HepG2 (cell line): ENCODE measurements around the gene LZTR1. TPM values are rescaled to one million over a fixed set of nuclear protein-coding genes. Genes with fewer than 3 reads are reported as not detected.

Experiments
- GTF2F1 ChIP-seq: fragments of 150-350 bp; IDR thresholded peaks from 2 replicates; pipeline ENCODE4 v1.6.1; 2014; ENCODE audit warnings: low read length
- KDM5B ChIP-seq: sonication (generic); formaldehyde crosslinking; IDR thresholded peaks from 2 replicates; pipeline ENCODE4 v1.4.0; 2020; ENCODE audit warnings: missing genetic modification reagents, mild to moderate bottlenecking, borderline replicate concordance
- MXD4 ChIP-seq: IDR thresholded peaks from 2 replicates; pipeline ENCODE4 v1.6.1; 2016; ENCODE audit warnings: mild to moderate bottlenecking, missing biosample characterization, missing genetic modification reagents
- MXI1 ChIP-seq: IDR thresholded peaks from 3 replicates; pipeline ENCODE4 v1.6.1; 2012; ENCODE audit warnings: low read depth, low read length, inconsistent platforms, borderline replicate concordance
- SAFB2 ChIP-seq: sonication (generic); formaldehyde crosslinking; IDR thresholded peaks from 2 replicates; pipeline ENCODE4 v1.5.1; 2020; ENCODE audit warnings: missing genetic modification reagents, low read depth, mild to moderate bottlenecking, borderline replicate concordance
- ZBTB38 ChIP-seq: sonication (generic); formaldehyde crosslinking; IDR thresholded peaks from 2 replicates; pipeline ENCODE4 v1.5.1; 2020; ENCODE audit warnings: mild to moderate bottlenecking, missing genetic modification reagents
- ZNF550 ChIP-seq: sonication (generic); formaldehyde crosslinking; IDR thresholded peaks from 2 replicates; pipeline ENCODE4 v1.4.0; 2020; ENCODE audit warnings: mild to moderate bottlenecking, missing genetic modification reagents, borderline replicate concordance
- ZNF672 ChIP-seq: sonication (generic); formaldehyde crosslinking; IDR thresholded peaks from 2 replicates; pipeline ENCODE4 v1.8.1; 2022; ENCODE audit warnings: missing genetic modification reagents
- polyA plus RNA-seq, 8 experiments: library from polyadenylated mRNA; depleted of rRNA in 3 of 8; stranded (reverse) in 7 of 8; unstranded in 1 of 8; fragments of >200 nt; fragmentation: Illumina TruSeq in 4 of 8; extraction: Trizol in 4 of 8; gene quantifications; 2 replicates each; pipeline versions ENCODE4 v1.2.1 to v1.2.3, GENCODE V29; 2011 to 2016; ENCODE audit warnings: low read depth in 4 of 8, missing spikeins in 1 of 8, mixed read lengths in 1 of 8; ENCODE audit not compliant: insufficient read depth in 1 of 8
- total RNA-seq, 5 experiments: library from RNA; depleted of rRNA; stranded (reverse); fragments of >200 nt; fragmentation: Illumina TruSeq; extraction: Trizol; gene quantifications; 2 replicates each; pipeline ENCODE4 v1.2.3, GENCODE V29; 2016; ENCODE audit warnings: low read depth in 1 of 5
- TF ChIP-seq, protein P1 (sequence below): sonication (generic); formaldehyde crosslinking; IDR thresholded peaks from 2 replicates; pipeline ENCODE4 v1.4.0; 2020; ENCODE audit warnings: missing genetic modification reagents
- TF ChIP-seq, protein P2 (sequence below): sonication (generic); formaldehyde crosslinking; IDR thresholded peaks from 2 replicates; pipeline ENCODE4 v1.4.0; 2020; ENCODE audit warnings: missing genetic modification reagents
- TF ChIP-seq, protein P3 (sequence below): sonication (generic); formaldehyde crosslinking; IDR thresholded peaks from 2 replicates; pipeline ENCODE4 v1.5.1; 2020; ENCODE audit warnings: missing genetic modification reagents, mild to moderate bottlenecking, borderline replicate concordance
- TF ChIP-seq, protein P4 (sequence below): sonication (generic); formaldehyde crosslinking; IDR thresholded peaks from 2 replicates; pipeline ENCODE4 v1.9.0; 2021; ENCODE audit warnings: missing genetic modification reagents, mild to moderate bottlenecking, borderline replicate concordance
- TF ChIP-seq, protein P5 (sequence below): sonication (generic); formaldehyde crosslinking; IDR thresholded peaks from 2 replicates; pipeline ENCODE4 v1.4.0; 2020; ENCODE audit warnings: mild to moderate bottlenecking, missing genetic modification reagents

LZTR1 gene
- total and polyA plus RNA-seq, 2 of the 13 experiments (the other 11 are each of a cell fraction or from before 2014, with no cell fraction given): 21.8 to 22.4 TPM

DNA sequence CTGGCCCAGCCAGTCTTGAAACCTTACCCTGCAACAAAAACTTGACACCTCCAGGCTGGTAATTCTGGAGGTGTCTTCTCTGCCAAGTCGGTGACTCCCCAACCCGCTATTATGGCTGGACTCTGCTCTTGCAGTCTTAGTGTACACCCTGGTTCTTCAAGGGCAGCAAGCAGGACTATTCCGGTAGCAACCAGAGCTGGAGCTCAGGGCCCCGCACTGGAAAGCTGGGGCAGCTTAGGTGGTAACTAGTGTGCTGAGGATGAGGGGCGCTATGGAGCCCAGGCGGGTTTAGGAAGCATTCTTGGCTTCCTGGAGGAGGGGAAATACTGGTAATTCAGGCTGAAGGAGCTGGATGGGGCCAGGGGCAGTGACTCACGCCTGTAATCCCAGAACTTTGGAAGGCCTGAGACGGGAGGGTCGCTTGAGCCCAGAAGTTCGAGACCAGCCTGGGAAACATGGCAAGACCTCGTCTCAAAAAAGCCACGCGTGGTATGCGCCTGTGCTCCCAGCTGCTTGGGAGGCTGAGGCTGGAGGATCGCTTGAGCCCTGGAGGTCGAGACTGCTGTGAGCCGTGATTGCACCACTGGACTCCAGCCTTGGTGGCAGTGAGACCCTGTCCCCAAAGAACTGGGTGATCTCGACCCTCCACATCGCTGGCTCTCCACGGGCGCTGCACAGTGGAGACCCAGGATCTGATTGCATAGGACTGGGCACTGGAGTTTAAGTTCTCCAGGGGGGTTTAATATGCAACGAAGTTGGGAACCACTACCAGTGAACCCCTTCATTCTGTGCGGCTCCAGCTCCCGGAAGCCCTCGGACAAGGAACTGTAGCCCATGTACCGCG is 25.6 kb upstream of the LZTR1 start (continued):
- TF ChIP-seq, protein P1, sequence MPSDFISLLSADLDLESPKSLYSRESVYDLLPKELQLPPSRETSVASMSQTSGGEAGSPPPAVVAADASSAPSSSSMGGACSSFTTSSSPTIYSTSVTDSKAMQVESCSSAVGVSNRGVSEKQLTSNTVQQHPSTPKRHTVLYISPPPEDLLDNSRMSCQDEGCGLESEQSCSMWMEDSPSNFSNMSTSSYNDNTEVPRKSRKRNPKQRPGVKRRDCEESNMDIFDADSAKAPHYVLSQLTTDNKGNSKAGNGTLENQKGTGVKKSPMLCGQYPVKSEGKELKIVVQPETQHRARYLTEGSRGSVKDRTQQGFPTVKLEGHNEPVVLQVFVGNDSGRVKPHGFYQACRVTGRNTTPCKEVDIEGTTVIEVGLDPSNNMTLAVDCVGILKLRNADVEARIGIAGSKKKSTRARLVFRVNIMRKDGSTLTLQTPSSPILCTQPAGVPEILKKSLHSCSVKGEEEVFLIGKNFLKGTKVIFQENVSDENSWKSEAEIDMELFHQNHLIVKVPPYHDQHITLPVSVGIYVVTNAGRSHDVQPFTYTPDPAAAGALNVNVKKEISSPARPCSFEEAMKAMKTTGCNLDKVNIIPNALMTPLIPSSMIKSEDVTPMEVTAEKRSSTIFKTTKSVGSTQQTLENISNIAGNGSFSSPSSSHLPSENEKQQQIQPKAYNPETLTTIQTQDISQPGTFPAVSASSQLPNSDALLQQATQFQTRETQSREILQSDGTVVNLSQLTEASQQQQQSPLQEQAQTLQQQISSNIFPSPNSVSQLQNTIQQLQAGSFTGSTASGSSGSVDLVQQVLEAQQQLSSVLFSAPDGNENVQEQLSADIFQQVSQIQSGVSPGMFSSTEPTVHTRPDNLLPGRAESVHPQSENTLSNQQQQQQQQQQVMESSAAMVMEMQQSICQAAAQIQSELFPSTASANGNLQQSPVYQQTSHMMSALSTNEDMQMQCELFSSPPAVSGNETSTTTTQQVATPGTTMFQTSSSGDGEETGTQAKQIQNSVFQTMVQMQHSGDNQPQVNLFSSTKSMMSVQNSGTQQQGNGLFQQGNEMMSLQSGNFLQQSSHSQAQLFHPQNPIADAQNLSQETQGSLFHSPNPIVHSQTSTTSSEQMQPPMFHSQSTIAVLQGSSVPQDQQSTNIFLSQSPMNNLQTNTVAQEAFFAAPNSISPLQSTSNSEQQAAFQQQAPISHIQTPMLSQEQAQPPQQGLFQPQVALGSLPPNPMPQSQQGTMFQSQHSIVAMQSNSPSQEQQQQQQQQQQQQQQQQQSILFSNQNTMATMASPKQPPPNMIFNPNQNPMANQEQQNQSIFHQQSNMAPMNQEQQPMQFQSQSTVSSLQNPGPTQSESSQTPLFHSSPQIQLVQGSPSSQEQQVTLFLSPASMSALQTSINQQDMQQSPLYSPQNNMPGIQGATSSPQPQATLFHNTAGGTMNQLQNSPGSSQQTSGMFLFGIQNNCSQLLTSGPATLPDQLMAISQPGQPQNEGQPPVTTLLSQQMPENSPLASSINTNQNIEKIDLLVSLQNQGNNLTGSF: no peak
- TF ChIP-seq, protein P2, sequence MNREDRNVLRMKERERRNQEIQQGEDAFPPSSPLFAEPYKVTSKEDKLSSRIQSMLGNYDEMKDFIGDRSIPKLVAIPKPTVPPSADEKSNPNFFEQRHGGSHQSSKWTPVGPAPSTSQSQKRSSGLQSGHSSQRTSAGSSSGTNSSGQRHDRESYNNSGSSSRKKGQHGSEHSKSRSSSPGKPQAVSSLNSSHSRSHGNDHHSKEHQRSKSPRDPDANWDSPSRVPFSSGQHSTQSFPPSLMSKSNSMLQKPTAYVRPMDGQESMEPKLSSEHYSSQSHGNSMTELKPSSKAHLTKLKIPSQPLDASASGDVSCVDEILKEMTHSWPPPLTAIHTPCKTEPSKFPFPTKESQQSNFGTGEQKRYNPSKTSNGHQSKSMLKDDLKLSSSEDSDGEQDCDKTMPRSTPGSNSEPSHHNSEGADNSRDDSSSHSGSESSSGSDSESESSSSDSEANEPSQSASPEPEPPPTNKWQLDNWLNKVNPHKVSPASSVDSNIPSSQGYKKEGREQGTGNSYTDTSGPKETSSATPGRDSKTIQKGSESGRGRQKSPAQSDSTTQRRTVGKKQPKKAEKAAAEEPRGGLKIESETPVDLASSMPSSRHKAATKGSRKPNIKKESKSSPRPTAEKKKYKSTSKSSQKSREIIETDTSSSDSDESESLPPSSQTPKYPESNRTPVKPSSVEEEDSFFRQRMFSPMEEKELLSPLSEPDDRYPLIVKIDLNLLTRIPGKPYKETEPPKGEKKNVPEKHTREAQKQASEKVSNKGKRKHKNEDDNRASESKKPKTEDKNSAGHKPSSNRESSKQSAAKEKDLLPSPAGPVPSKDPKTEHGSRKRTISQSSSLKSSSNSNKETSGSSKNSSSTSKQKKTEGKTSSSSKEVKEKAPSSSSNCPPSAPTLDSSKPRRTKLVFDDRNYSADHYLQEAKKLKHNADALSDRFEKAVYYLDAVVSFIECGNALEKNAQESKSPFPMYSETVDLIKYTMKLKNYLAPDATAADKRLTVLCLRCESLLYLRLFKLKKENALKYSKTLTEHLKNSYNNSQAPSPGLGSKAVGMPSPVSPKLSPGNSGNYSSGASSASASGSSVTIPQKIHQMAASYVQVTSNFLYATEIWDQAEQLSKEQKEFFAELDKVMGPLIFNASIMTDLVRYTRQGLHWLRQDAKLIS (CRISPR knock-in tag): no peak
- TF ChIP-seq MXI1 (no peak), ZNF672 (CRISPR knock-in tag) (no peak), KDM5B (CRISPR knock-in tag) (no peak), GTF2F1 (no peak), SAFB2 (no peak), MXD4 (CRISPR knock-in tag) (no peak), ZBTB38 (CRISPR knock-in tag) (0 out of 2 replicates have a peak, but pooled peaks have one; percentile 26), ZNF550 (CRISPR knock-in tag) (no peak)
- TF ChIP-seq, protein P3, sequence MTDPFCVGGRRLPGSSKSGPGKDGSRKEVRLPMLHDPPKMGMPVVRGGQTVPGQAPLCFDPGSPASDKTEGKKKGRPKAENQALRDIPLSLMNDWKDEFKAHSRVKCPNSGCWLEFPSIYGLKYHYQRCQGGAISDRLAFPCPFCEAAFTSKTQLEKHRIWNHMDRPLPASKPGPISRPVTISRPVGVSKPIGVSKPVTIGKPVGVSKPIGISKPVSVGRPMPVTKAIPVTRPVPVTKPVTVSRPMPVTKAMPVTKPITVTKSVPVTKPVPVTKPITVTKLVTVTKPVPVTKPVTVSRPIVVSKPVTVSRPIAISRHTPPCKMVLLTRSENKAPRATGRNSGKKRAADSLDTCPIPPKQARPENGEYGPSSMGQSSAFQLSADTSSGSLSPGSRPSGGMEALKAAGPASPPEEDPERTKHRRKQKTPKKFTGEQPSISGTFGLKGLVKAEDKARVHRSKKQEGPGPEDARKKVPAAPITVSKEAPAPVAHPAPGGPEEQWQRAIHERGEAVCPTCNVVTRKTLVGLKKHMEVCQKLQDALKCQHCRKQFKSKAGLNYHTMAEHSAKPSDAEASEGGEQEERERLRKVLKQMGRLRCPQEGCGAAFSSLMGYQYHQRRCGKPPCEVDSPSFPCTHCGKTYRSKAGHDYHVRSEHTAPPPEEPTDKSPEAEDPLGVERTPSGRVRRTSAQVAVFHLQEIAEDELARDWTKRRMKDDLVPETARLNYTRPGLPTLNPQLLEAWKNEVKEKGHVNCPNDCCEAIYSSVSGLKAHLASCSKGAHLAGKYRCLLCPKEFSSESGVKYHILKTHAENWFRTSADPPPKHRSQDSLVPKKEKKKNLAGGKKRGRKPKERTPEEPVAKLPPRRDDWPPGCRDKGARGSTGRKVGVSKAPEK: 0 out of 2 replicates have a peak, but pooled peaks have one; percentile 8
- TF ChIP-seq, protein P4, sequence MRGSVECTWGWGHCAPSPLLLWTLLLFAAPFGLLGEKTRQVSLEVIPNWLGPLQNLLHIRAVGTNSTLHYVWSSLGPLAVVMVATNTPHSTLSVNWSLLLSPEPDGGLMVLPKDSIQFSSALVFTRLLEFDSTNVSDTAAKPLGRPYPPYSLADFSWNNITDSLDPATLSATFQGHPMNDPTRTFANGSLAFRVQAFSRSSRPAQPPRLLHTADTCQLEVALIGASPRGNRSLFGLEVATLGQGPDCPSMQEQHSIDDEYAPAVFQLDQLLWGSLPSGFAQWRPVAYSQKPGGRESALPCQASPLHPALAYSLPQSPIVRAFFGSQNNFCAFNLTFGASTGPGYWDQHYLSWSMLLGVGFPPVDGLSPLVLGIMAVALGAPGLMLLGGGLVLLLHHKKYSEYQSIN (CRISPR knock-in tag): no peak
- TF ChIP-seq, protein P5, sequence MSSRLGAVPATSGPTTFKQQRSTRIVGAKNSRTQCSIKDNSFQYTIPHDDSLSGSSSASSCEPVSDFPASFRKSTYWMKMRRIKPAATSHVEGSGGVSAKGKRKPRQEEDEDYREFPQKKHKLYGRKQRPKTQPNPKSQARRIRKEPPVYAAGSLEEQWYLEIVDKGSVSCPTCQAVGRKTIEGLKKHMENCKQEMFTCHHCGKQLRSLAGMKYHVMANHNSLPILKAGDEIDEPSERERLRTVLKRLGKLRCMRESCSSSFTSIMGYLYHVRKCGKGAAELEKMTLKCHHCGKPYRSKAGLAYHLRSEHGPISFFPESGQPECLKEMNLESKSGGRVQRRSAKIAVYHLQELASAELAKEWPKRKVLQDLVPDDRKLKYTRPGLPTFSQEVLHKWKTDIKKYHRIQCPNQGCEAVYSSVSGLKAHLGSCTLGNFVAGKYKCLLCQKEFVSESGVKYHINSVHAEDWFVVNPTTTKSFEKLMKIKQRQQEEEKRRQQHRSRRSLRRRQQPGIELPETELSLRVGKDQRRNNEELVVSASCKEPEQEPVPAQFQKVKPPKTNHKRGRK (CRISPR knock-in tag): no peak
